Measurements from ENCODE around the gene EGFR.

Gene EGFR

GRCh38 chr7:55255496-55256445 lies 237.0 kb downstream of the EGFR start:
- peak; percentile 79 to 82 for DNase-seq

- no peak for DNase-seq
Measured at GRCh38 chr7:55258631-55259030, 239.8 kb downstream of the EGFR start.

DNA sequence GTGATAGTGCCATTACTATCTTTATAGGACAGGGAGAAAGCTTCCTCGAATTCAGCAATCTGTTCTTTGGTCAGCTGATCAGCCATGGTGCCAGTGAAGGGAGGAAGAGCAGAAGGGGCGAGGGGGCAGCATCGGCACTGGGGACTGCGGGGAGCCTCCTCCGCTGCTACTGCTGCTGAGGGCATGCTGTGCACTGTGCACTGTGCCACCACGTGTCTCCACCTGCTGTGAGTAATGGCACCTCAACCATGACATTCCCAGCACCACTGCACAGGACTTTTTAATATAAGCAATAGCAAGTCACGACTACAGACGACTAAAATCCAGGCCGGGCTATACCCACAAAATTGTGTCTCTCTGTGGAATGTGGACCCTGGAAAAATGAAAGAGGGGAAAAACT lies 241.4 kb downstream of the EGFR start:
- no peak for DNase-seq

DNA sequence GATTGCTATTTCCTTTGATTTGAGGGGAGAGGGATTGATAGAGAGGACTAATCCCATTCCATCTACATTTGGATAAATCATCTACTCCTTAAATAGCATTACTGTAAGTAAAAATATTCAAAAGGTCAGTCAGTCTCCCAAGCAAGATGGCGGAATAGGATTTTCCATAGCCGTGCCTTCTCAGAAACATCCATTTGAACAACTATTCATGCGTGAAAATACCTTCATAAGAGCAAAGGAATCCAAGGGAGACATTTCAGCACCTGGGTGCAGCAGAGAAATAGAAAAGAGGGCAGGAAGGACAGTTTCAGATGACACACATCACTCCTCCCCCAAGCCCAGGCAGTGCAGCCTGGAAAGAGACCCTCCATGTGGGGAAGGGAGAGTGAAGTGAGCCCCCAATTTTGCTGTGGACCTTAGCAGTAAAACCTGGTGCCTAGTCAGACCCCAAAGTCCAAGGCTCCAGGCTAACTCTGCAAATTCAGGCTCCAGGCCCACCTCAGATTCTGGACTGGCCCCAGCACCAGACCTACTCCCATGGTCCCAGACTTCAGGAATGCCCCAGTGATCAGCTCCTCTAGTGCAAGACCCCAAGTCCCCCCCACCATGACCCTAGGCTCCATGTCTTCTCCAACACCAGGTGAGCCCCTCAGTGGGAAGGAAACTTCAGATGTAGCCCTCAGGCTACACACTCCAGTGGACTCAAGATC lies 242.0 kb downstream of the EGFR start:
- no peak for DNase-seq

Measured in activated CD4-positive, alpha-beta T cell treated with anti-CD3 and anti-CD28 coated beads, Interleukin-2, amount 50 U/mL, for 48 hours (primary cell).